Osteocyte (in vitro differentiated cells): ENCODE measurements around the gene CYP4B1. TPM values are rescaled to one million over a fixed set of nuclear protein-coding genes. Genes with fewer than 3 reads are reported as not detected.
A peak's percentile ranks its signal among the peaks of the same experiment; 100 is the strongest.

Source experiments
- DNase-seq: peaks from one replicate; pipeline ENCODE4 v3.0.0; 2021; ENCODE audit warnings: mixed read lengths; ENCODE audit not compliant: unreplicated experiment; ENCODE audit errors: extremely low spot score
- H3K27ac Mint-ChIP-seq: one replicate; pipeline ENCODE4 v1.8.0; 2021; ENCODE audit warnings: mild to moderate bottlenecking, mixed read lengths; ENCODE audit not compliant: unreplicated experiment
- H3K27me3 Mint-ChIP-seq: one replicate; pipeline ENCODE4 v1.8.0; 2021; ENCODE audit warnings: mixed read lengths; ENCODE audit not compliant: unreplicated experiment
- H3K36me3 Mint-ChIP-seq: one replicate; pipeline ENCODE4 v1.8.0; 2021; ENCODE audit warnings: mixed read lengths; ENCODE audit not compliant: unreplicated experiment
- H3K4me1 Mint-ChIP-seq: one replicate; pipeline ENCODE4 v1.8.0; 2021; ENCODE audit warnings: mixed read lengths; ENCODE audit not compliant: unreplicated experiment
- H3K4me3 Mint-ChIP-seq: one replicate; pipeline ENCODE4 v1.8.0; 2021; ENCODE audit warnings: mild to moderate bottlenecking, moderate library complexity, mixed read lengths; ENCODE audit not compliant: unreplicated experiment
- H3K9me3 Mint-ChIP-seq: one replicate; pipeline ENCODE4 v1.8.0; 2021; ENCODE audit warnings: mixed read lengths; ENCODE audit not compliant: unreplicated experiment
- CTCF ChIP-seq: fragments of 200-600 bp; sonication (generic); IDR thresholded peaks from 2 replicates; pipeline ENCODE4 v1.5.0; 2021; ENCODE audit warnings: antibody characterized with exemption, mild to moderate bottlenecking, moderate library complexity
- total RNA-seq: library from RNA; stranded (reverse); gene quantifications from 2 replicates; pipeline ENCODE4 v1.2.1, GENCODE V29; 2021

The CYP4B1 gene
- total RNA-seq, 1 donor from 2014 or later: not detected

- Mint-ChIP-seq H3K27ac (no peak overlapping the region), H3K4me1 (no peaks in the 10 kb centered on the region), H3K36me3 (no peaks in the 10 kb centered on the region), H3K27me3 (no peaks in the 10 kb centered on the region), H3K9me3 (peaks cover 20% of the 10 kb centered on the region), H3K4me3 (no peak overlapping the region)
- TF ChIP-seq CTCF: no peak
- peak; percentile 62 for DNase-seq
Measured at GRCh38 chr1:46807046-46807972, 8.5 kb downstream of the CYP4B1 start.

- no peak for TF ChIP-seq CTCF
- H3K36me3 Mint-ChIP-seq: no peaks in the 10 kb centered on the region
- no peak overlapping the region for H3K4me3 Mint-ChIP-seq
- H3K27me3 Mint-ChIP-seq: no peaks in the 10 kb centered on the region
- H3K27ac Mint-ChIP-seq: no peak overlapping the region
- no peaks in the 10 kb centered on the region for H3K4me1 Mint-ChIP-seq
- no peak for DNase-seq
- H3K9me3 Mint-ChIP-seq: peaks cover 20% of the 10 kb centered on the region
Measured at GRCh38 chr1:46809071-46809470, 10.2 kb downstream of the CYP4B1 start.

GRCh38 chr1:46809904-46810303 lies 11.1 kb downstream of the CYP4B1 start:
- H3K4me3 Mint-ChIP-seq: no peak overlapping the region
- TF ChIP-seq CTCF: no peak
- no peaks in the 10 kb centered on the region for H3K36me3 Mint-ChIP-seq
- H3K4me1 Mint-ChIP-seq: no peaks in the 10 kb centered on the region
- no peaks in the 10 kb centered on the region for H3K27me3 Mint-ChIP-seq
- H3K9me3 Mint-ChIP-seq: peaks cover 20% of the 10 kb centered on the region
- H3K27ac Mint-ChIP-seq: no peak overlapping the region
- DNase-seq: peak; percentile 48

GRCh38 chr1:46810596-46810995 lies 11.8 kb downstream of the CYP4B1 start:
- Mint-ChIP-seq H3K27me3 (no peaks in the 10 kb centered on the region), H3K27ac (no peak overlapping the region), H3K9me3 (peaks cover 20% of the 10 kb centered on the region), H3K4me3 (no peak overlapping the region), H3K36me3 (no peaks in the 10 kb centered on the region), H3K4me1 (no peaks in the 10 kb centered on the region)
- DNase-seq: peak; percentile 66
- TF ChIP-seq CTCF: no peak

GRCh38 chr1:46811053-46811452 lies 12.2 kb downstream of the CYP4B1 start:
- Mint-ChIP-seq H3K27ac (no peak overlapping the region), H3K27me3 (no peaks in the 10 kb centered on the region), H3K9me3 (peaks cover 20% of the 10 kb centered on the region), H3K4me3 (no peak overlapping the region), H3K4me1 (no peaks in the 10 kb centered on the region), H3K36me3 (no peaks in the 10 kb centered on the region)
- DNase-seq: peak; percentile 69
- no peak for TF ChIP-seq CTCF
